ENCODE measurements around the gene FAM120B.

FAM120B gene

DNA sequence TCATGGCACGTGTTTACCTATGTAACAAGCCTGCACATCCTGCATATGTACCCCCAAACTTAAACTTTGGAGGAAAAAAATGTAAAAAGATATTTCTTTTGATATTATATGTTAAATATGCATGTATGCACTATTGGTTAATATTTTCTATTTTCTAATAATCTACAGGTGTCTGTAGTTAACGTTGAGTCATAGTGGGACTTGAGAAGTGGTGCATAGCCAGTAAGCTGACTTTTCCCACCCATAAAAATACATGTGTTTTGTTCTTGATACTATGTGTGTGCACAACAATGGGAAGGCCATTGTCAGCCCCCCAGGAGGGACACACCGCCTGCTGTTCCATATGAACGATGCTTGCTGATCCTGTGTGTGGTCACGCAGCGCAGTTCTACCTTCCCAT lies 49.1 kb downstream of the FAM120B start:
- DNase-seq (ENCODE audit: low read depth): no peak

DNA sequence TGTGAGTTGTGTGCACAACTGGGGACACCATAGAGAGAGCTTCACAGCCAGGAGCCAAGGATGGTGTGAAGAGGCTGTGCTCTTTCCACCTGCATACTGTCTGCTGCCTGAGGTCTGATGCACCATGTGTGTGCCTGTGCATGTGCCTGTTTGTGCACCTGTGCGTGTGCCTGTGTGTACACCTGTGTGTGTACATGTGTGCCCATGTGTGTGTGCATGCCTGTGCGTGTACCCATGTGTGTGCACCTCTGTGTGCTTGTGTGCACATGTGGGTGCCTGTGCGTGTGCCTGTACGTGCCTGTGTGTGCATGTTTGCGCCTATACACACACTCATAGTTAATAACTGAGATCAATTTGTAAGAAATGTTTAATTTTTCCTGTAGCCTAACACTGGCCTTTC lies 51.3 kb downstream of the FAM120B start:
- no peak for DNase-seq (ENCODE audit: low read depth)

DNA sequence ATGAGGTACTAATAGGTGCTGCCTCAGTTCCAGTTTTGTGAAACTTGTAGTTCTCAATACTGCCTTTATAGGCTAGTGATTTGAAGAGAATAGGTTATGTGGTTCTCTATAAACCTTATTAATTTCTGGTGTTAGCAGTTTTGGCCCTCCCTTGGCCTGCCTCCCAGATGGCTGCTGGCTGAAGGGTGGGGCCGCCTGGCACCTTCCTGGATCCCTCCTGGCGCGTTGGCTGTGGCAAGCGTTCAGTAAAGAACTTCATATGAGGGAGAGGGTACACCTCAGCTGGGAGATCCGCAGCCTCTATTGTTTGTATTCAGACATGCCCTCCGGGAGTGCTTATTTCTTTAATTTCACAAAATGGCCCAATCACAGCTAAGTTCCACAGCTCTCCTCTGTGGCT lies 51.9 kb downstream of the FAM120B start:
- DNase-seq (ENCODE audit: low read depth): no peak

DNA sequence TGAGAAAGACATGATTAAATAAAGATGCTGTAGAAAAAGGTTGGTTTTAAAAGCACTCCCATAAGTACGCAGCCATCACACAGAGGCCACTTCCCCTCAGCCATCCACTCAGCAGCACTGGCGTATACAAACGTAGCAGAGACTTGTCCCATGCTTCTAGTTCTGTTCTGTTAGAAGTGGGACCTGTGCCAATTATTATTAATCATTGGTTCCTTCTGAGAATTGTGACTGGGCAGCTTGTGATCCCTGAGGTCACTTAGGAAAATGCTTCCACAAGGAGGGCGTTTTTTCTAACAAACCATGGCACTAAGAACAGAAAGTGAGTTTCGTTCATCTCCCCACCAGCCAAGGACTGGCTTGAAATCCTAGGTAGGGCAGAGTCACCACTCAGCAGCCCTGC lies 53.9 kb downstream of the FAM120B start:
- DNase-seq (ENCODE audit: low read depth): peak; percentile 58

DNA sequence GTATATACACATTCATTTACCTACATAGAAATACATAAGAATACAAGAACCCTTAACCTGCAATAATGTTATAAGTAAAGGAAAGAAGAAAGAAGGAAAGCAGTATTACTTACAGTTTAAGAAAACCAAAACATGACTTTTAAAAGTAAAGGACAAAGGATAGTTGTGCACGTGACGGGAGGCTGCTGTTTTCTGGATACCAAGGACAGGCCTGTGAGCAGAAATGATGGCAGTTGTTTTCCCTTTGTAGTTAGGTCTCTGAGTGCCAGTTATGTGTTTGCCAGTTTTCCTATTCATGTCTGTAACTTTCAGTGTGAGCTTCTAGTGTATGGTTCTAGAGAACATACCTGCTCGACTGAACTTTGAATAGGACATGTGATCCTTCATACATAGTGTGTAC lies 54.8 kb downstream of the FAM120B start:
- no peak for DNase-seq (ENCODE audit: low read depth)

DNA sequence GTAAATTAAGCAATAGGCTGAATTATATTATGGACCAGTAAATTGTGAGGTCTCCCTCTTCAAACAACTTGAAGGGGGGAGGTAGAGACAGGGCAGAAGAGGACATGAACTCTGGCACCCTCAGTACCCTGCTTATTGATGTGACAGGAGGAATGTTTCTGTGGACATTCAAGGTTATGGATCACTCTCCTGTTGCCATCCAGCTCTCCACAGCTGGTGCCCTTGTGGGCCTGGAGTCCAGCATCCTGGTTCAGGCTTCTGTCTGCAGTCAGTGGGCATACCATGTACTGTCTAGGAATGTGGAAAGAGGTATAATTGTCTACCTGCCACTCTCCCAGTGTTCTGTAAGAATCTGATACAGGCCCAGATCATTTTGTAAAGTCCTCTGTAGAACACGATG lies 55.6 kb downstream of the FAM120B start:
- no peak for DNase-seq (ENCODE audit: low read depth)

DNA sequence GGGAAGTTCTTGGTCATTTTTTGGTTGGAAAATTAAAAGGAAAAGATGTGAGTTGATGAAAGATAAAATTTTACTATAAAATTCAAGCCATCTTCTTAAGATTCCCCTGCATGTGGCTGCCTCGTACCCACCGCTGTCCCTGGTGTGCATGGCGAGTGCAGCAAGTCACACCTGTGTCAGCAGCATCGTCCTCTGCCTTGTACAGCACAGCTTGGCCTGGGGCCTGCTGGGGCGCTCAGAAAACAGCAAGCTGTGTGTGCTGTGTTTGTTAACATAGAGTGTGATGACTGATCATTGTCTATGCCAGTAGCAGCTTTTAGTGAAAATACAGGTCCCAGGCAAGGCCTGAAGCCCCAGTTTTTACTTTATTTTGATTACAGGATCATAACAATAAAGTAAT lies 56.7 kb downstream of the FAM120B start:
- DNase-seq (ENCODE audit: low read depth): no peak

DNA sequence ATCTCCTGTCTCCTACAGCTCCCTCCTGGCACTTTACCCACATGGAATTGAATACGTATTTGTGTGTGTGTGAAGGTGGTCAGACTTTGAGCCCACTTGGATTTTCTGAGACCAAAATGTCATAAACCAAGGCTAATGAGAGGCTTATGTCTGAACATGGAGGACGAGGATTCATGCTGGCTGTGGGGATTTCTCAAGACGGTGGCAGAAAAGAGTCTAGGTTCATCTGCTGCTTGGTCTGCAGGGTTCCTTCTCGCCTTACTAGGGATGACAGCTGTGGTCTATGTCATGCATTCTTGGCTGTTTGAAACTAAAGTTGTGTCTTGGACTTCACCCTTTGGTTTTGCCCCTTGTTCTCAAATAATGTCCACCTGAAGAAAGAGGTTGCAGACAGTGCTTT lies 58.6 kb downstream of the FAM120B start:
- no peak for DNase-seq (ENCODE audit: low read depth)

DNA sequence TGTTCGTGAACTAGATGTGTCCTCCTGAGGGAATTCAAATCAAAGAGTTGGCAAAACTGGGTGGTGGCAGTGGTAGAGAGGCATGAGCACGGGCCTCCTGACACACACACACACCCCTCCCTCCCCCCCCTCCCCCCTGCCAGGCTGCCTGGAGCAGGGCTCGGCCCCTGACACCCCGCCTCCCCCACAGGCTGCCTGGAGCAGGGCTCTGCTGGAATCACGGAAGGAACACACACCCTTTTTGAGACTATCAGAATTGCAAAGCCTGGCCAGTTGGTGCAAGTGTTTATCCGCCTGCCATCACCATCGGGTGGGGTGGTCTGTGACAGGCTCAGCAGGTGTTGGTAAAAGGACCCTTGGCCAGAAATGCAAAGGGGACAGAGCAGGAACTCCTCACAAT lies 59.0 kb downstream of the FAM120B start:
- DNase-seq (ENCODE audit: low read depth): no peak

DNA sequence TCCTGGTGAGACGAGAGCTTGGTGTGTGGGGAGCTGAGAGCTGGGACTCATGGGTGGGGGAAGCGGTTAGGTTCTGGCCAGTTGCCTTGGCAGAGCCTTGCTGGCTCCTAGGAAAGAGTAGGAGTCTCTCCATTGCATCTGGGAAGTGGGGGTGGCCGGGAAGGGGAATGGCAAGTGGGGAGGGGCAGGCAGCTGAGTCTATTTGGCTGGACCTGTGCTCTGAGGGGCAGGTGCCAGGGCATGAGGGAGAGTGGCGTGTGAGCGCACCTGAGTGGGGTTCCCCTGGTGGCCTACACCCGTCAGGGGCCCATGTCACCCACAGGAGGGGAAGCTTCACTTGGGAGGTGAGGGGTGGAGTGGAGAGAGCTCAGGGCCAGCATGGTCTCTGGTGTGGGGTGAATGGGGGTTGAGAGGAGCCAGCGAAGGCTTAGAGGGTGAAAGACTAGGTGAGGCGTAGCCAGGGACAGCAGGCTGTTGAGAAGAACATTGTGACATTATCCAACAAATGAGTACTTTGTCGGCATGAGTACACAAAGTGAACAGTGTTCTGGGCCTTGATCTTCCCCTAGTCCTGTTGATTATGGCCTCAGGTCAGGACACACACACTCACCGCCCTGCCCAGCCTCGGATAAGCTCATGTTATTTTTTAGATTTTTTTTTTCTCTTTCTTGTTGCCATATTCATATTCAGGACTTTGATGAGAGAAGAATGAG lies 59.8 kb downstream of the FAM120B start:
- DNase-seq (ENCODE audit: low read depth): no peak

DNA sequence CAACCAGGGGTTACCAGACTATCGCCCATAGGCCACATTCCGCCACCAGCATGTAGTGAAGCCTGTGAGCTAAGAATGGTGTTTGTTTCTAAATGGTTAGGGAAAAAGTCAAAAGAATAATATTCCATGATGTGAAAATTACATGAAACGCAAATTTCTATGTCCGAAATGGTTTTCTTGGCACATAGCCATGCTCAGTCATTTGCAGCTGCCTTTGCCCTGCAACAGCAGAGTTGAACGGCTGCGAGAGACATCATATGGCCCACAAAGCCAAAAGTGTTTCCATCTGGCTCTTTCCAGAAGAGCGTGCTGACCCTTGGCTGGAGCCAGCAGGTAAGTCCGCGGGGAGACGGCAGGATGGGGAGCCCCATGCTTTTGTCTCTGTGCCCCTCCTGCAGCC lies 60.7 kb downstream of the FAM120B start:
- no peak for DNase-seq (ENCODE audit: low read depth)

DNA sequence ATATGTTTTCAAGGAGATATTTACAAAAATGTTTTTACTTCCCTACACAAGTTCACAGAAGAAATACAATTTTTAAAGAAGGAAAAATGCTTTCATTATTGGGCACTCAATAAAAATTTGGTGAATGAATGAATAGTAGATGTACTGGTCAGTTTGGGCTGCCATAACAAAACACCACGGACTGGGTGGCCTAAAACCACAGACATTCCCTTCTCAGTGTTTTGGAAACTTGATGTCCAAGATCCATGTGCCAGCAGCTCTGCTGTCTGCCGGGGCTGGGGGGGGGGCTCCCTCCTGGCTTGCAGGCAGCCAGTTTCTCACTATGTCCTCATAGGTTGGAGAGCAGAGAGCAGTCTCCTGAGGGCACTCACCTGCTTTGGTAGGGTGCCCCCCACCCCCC lies 62.0 kb downstream of the FAM120B start:
- no peak for DNase-seq (ENCODE audit: low read depth)

DNA sequence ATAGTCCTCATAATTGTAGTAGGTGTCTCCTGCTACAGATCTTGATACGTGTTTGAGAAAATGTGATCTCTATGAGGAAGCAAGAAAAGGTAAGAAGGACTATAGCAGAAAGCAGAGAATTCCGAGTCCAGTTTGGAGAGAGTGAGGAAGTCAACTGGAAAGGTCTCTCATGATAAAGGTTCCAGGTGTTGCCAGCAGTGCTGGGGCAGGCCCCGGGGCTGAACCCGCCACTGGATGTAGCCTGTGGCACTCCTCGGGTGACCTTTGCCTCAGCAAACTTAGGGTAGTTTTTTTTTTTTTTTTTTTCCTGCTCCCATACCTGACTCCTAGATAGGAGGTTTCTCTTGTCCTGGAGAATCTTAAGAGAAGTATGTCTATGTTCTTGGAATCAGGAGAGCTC lies 62.8 kb downstream of the FAM120B start:
- no peak for DNase-seq (ENCODE audit: low read depth)

DNA sequence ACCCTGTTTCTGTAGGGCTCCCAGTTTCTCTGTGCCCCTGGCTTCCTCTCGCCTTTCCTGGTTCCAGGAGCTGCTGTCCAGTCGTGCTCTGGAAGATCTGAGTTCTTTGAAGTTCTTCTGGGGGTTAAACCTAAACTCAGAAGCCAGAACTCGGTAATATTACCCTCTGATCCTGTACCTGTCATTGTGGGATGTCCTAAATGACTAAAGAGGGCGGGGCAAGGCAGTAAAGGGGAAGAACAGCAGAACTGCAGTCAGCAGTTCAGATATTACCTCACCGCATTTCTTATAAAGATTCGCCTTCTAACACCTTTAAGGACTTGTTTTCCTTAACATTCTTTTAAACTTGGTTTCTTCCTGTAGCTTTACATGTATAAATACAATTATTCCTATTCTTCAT lies 63.9 kb downstream of the FAM120B start:
- DNase-seq (ENCODE audit: low read depth): no peak

DNA sequence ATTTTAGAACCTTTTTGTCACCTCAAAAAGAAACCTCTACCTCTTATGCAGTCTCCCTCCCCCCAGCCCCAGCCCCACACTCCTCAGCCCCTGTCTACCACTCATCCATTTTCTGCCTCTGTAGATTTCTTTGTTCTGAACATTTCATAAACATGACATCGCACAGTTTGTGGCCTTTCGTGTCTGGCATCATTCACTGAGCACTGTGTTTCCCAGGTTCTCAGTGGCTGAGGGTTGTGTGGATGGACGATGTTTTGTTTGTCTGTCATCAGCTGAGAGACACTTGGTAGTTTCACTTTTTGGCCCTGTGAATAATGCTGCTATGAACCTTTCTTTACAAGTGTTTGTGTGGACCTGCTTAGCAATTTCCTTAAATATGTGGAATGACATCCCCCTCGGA lies 64.5 kb downstream of the FAM120B start:
- DNase-seq (ENCODE audit: low read depth): no peak

DNA sequence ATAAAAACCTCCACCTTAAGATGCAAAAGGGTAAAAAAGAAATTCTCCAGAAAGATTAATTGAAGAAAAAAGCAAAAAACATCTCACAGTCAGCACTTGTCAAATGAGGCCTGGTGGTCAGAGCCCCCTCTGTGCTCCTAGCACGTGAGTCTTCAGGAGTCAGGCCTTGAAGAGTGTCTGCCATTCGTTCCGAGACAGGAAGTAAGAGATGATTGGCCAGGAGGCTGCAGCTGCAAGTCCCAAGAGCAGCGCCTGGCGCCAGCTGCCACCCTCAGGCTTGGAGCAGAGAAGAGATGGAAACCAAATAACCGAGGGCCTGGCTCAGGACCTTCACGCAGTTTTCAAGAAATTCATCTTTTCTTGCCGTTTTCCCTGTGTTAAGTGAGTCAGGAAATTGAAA lies 65.0 kb downstream of the FAM120B start:
- no peak for DNase-seq (ENCODE audit: low read depth)

DNA sequence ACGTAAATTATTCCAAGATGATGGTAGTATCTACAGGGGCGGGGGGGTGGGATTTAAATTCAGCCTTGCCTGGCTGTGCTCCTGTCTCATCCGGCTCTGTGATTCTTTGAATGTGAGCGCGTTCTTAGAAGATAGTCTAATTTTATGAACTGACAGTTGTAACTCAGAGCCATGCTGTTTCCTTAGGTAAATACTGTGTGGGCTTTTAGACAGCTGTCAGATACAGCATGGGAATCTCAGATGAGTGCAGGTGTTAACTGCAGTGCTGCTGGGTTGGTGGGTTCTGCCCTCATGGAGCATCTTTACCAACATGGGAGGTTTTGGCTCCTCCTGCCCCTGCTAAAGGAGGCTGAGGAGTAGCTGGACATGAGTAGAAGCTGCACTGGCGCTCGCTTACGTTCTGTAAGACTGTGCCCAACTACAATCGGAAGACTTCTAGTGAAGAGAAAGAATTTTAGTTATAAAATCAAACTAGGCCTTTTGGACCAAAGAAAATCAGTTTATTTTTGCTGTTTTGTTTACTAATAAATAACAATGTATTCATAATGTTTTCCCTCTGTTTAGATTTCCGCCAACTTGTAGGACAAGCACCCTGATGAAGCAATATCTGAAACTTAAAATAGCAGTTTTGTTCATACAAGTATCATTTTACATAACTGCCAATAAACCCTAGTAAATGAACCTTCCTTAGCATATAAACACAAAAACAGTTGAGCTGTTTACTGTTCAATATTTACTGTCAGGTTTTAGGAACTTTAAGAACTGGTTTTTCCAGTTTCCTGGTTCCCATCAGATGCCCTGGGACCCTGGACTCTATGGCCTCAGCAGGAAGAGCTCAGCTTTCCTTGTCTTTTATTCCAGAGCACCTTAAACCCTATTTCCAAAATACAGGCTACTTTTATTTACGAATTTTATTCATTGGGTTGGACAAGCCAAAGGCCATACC lies 66.1 kb downstream of the FAM120B start:
- DNase-seq (ENCODE audit: low read depth): no peak

DNA sequence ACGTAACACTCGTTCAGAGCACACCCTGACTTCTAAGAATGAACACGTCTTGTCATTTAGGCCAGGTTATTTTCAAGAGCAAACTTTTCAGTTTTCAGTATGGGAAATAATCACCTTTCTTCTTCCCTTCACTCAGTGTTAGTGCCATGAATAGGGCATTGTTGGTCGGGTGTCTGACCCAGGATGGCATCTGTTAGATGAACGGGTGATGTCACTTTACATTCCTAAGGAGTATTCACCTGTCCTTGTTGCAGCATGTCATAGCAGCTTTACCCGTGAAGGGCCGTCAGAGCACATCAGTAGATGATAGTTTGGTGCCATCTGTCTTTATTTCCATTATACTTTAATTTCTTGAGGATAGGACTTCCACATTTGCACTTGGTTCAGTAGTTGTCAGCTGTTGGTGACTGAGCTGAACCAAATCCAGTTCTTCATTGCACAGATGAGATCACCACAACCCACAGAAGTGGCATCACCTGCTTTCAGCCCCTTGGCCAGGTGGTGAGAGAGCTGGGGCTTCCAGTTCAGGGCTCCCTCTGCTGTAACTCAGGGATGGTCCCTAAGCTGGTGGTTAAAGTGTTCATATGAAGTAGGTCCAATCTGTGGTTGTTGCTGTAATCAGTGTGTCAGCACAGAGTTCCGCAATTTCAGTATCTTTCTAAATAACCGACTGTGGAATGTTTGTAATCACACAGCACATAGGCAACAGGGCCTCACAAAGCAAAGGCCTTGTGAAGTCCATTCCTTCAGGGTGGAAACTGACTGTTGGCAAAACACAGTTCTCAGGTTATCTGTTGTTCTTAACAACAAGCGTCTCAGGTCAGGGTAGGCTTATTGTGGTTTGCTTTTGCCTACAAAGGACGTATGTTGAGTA lies 68.2 kb downstream of the FAM120B start:
- DNase-seq (ENCODE audit: low read depth): no peak

DNA sequence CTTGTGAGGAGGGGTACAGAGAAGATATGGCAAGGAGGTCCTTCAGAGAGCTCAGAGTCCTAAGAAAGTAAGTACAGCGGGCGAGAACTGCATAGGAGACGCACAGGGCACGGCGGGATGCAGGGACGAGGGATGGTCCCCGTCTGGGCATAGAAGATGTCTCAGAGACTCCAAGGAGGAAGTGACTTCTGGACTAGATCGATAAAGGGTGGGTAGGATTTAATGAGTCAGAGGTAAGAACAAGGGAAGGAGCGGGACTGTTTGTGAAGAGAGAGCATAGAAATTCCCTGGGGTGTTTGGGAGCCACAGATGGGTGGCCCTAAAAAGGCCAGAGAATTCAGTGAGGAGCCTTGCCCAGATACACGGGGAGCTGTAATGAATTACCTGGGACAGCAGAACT lies 69.1 kb downstream of the FAM120B start:
- DNase-seq (ENCODE audit: low read depth): no peak

DNA sequence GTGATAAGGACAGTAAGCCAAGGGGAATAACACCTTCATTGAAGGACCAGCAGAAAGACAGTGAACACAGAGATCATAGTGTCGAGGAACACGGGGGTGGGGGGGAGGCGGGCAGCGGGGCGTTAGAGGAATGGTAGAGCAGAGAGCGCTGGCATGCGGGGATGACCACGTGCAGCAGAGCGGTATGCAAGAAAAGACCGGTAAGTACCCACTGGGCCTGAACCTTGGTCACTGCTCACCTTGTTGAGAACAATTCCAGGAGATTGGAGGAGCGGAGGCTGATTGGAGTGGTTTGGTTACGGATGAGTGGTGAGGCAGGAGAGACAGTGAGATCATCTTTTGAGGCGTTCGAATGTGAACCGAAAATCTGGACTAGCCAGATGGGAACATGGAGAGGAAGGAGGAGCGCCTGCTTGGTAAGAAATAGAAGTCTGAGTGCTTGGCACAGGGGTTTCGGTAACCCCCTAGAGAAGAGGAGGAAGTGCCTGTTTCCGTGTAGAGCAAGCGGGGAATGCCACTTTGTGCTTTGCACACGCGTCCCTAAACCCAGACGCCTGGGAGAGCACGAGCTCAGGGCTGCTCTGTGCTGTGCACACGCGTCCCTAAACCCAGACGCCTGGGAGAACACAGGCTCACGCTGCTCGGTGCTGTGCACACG lies 70.0 kb downstream of the FAM120B start:
- DNase-seq (ENCODE audit: low read depth): no peak

DNA sequence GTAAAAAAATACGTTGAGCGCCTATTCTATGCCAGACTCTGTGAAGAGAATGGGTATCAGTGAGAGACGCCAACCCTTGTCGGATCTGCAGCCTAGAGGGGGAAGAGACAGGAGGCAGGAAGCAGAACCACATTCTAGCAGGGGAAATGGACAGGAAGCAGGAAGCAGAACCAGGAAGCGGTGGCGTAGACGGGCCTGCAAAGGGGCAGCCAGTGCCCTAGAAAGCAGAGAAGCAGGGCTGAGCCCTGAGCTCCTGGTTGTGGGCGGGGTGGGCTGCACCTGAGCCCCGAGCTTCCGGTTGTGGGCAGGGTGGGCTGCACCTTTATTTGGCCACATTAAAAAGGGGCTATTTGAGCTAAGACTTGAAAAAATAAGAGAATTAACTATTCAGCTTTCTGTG lies 71.9 kb downstream of the FAM120B start:
- DNase-seq (ENCODE audit: low read depth): no peak

DNA sequence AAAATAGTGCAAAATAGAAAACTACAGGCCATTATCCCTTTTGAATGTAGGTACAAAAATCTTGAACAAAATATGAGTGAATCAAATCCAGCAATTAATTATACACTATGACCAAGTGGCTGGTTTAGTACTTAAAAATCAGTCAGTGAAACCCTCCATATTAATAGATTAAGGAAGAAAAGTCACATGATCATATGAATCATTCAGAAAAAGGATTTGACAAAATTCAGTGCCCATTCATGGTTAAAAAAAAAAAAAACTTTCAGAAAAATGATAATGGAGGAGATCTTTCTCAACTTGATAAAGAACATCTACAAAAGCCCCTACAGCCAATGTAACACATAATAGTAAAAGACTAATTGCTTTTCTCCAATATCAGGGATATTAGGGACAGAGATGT lies 75.0 kb downstream of the FAM120B start:
- DNase-seq (ENCODE audit: low read depth): no peak
